ENCODE results near the gene HTR6.

Gene HTR6

DNA sequence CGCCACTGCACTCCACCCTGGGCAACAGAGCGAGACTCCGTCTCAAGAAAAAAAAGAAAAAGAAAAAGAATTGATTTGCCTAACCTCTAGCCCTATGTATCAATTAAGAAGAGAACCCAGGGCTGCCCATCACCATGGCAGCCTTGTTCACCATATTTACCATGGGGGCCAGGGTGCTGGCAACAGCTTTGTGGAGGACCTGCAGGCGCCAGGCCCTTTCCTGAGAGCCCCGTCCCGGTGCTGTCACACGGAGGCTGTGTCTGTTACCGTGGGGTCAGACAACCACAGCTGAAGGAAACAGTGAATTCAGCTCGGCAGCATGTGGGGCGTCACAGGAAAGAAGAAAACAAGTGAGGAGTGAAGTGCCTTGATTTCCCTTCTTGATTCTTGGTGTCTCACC is 27.1 kb upstream of the HTR6 start:
- TF ChIP-seq ZBTB7A (IDR thresholded peaks at IDR 0.05; ENCODE audit: low read depth) (no peak), TAF1 (IDR thresholded peaks at IDR 0.05; ENCODE audit: low read depth) (no peak), YY1 (IDR thresholded peaks at IDR 0.05; ENCODE audit: low read depth) (no peak), RAD21 (IDR thresholded peaks at IDR 0.05; ENCODE audit: low read depth) (no peak), EGR1 (IDR thresholded peaks at IDR 0.05) (no peak), EP300 (IDR thresholded peaks at IDR 0.05; ENCODE audit: borderline replicate concordance) (no peak), CEBPB (IDR thresholded peaks at IDR 0.05) (no peak), TEAD4 (IDR thresholded peaks at IDR 0.05) (no peak), CREB1 (IDR thresholded peaks at IDR 0.05; ENCODE audit: low read depth) (no peak), TCF12 (IDR thresholded peaks at IDR 0.05; ENCODE audit: low read depth) (no peak), NFIC (IDR thresholded peaks at IDR 0.05) (no peak), FOXM1 (IDR thresholded peaks at IDR 0.05; ENCODE audit: borderline replicate concordance, low read depth) (no peak)
- TF ChIP-seq, protein P1, sequence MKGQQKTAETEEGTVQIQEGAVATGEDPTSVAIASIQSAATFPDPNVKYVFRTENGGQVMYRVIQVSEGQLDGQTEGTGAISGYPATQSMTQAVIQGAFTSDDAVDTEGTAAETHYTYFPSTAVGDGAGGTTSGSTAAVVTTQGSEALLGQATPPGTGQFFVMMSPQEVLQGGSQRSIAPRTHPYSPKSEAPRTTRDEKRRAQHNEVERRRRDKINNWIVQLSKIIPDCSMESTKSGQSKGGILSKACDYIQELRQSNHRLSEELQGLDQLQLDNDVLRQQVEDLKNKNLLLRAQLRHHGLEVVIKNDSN (IDR thresholded peaks at IDR 0.05): no peak
- TF ChIP-seq, protein P2, sequence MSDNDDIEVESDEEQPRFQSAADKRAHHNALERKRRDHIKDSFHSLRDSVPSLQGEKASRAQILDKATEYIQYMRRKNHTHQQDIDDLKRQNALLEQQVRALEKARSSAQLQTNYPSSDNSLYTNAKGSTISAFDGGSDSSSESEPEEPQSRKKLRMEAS (IDR thresholded peaks at IDR 0.05): no peak
- TF ChIP-seq, protein P3, sequence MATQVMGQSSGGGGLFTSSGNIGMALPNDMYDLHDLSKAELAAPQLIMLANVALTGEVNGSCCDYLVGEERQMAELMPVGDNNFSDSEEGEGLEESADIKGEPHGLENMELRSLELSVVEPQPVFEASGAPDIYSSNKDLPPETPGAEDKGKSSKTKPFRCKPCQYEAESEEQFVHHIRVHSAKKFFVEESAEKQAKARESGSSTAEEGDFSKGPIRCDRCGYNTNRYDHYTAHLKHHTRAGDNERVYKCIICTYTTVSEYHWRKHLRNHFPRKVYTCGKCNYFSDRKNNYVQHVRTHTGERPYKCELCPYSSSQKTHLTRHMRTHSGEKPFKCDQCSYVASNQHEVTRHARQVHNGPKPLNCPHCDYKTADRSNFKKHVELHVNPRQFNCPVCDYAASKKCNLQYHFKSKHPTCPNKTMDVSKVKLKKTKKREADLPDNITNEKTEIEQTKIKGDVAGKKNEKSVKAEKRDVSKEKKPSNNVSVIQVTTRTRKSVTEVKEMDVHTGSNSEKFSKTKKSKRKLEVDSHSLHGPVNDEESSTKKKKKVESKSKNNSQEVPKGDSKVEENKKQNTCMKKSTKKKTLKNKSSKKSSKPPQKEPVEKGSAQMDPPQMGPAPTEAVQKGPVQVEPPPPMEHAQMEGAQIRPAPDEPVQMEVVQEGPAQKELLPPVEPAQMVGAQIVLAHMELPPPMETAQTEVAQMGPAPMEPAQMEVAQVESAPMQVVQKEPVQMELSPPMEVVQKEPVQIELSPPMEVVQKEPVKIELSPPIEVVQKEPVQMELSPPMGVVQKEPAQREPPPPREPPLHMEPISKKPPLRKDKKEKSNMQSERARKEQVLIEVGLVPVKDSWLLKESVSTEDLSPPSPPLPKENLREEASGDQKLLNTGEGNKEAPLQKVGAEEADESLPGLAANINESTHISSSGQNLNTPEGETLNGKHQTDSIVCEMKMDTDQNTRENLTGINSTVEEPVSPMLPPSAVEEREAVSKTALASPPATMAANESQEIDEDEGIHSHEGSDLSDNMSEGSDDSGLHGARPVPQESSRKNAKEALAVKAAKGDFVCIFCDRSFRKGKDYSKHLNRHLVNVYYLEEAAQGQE (IDR thresholded peaks at IDR 0.05; ENCODE audit: low read depth): no peak

DNA sequence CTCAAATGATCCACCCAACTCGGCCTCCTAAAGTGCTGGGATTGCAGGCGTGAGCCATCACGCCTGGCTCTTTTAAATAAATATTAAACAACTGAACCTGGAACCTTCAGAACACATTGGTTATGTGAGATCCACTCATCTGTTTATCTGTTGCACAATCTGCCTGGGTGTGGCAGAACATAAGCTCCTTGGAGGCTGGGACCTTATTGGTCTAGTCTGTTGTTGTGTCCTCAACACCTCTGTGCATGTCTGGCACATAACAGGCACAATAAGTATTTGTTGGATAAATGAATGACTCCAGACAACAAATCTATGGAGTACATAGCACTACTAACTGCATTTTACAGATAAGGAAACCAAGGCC is 24.7 kb upstream of the HTR6 start:
- peak; percentile 82 for TF ChIP-seq CEBPB (IDR thresholded peaks at IDR 0.05)
- TF ChIP-seq, protein P2 (IDR thresholded peaks at IDR 0.05): no peak

DNA sequence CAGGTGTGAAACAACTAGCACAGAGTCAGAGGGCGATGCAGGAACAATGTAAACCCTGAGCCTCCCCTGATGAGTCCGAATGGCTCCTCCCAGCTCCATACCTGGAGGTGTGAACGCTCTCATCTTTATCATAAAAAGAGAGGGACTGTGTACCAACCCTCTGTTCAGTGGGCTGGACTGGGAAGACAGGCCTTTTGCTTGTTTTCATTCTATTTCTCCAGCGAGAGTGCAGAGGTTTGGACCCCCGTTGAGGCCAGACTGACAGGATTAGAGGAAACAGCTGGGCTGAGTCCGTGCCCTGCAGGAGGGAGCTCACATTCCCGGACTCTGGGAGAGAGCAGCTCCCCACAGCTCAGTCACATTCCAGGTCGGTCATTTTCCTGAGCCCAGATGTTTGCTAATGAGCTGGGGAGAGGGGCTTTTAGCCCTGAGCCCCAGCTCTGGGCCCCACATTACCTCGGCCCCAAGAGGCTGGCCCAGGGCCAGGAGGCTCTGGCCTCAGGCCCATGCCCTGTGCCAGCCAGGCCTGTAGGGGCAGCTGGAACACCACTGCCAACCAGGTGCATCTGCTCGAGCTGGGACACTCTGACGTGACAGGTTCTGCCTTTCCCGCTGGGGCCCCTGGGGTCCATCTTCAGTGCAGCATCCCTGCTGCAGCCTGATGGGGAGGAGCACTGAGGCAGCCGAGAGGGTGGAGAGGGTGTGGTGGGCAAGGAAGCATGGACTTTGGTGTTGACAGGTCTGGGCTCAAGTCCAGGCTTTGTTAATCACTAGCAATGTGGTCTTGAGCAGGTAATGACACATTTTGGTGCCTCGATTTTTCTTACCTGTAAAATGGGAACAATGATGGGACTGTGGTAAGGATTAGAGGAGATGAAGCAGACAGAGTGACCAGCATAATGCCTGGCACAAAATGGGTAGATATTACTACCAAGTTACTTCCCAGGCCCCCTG is 24.0 kb upstream of the HTR6 start:
- TF ChIP-seq TCF12 (IDR thresholded peaks at IDR 0.05; ENCODE audit: low read depth) (peak; percentile 58), YY1 (IDR thresholded peaks at IDR 0.05; ENCODE audit: low read depth) (no peak), TEAD4 (IDR thresholded peaks at IDR 0.05) (peak; percentile 66; the same call in 1 of the 2 replicates), CEBPB (IDR thresholded peaks at IDR 0.05) (no peak), NFIC (IDR thresholded peaks at IDR 0.05) (peak; percentile 86), ZBTB7A (IDR thresholded peaks at IDR 0.05; ENCODE audit: low read depth) (peak; percentile 75; the same call in 1 of the 2 replicates)
- TF ChIP-seq, protein P1 (IDR thresholded peaks at IDR 0.05): no peak

DNA sequence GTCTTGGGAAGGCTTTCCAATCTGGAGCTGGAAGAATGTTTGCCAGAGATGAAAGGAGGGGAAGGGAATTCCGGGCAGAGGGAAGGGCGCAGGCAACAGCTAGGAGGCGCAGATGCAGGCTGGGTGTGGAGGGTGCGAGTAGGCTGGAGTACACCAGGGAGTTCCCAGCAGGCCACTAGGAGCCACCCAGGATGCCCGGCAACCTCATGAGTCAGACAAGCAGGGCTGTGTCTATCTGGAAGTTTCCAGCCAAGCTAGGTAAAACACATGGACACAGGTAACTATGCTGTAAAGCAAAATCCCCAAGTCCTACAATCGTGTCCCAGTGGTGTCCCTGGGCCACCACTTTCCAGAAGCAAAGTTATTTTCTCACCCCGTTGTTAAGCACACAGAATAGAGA is 21.6 kb upstream of the HTR6 start:
- no peak for TF ChIP-seq FOXM1 (IDR thresholded peaks at IDR 0.05; ENCODE audit: borderline replicate concordance, low read depth)

DNA sequence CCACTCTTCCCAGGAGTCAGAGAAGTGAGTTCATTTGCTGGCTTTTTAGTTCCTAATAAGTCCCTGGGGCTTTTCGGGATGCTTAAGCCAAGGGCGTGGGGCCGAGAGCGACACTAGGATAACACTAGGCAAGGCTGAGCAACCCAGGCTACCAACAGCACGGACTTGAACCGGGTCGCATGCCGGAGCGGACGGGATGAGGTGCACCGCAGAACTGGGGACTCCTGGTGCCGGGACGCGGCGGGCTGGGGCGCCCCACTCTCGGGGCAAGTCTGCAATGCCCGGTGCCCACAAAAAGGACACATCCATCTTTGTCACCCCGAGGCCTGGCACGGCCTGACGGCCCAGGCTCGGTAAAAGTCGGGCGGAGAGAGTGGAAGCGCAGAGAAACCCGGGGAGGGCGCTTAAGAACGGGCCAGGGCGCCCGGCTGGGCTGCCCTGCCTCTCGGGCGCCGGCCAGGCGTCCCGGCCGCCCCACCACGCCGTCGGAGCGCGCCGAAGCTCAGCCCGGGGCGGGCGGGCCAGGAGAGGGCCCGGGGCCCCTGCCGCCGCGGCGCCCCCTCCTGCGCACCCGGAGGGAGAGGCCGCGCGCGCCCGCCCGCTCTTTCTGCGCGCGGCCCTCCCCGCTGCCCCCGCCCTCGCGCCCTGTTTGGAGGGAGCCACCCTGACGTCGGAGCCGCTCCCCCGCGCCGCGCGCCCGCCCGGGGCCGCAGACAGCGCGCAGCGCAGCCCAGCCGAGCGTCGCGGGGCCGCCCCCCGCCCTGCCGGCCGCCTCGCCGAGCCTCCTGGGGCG is 20.9 kb upstream of the HTR6 start, which contains the start of gene NBL1:
NBL1 (plus strand) TSS at position 710 of the 793 bp plus-strand sequence. CDS start 10,720 bp downstream, outside the sequence.
- no peak for TF ChIP-seq RAD21 (IDR thresholded peaks at IDR 0.05; ENCODE audit: low read depth)
- no peak for TF ChIP-seq NFIC (IDR thresholded peaks at IDR 0.05)
- TF ChIP-seq, protein P2 (IDR thresholded peaks at IDR 0.05): peak; percentile 44; the same call in 1 of the 2 replicates

DNA sequence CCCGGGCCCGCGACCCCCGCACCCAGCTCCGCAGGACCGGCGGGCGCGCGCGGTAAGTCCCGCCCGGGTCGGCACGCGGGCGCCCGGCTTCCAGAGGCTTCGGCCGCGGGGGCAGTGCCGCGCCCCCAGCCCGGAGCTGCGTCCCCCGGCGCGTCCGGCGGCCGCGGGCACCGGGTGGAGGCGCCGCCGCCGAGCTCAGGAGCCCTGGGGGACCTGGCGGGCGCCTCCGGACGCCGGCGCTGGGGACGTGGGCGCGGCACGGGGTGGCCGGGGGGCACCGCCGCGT is 20.3 kb upstream of the HTR6 start:
- TF ChIP-seq, protein P2 (IDR thresholded peaks at IDR 0.05): peak; percentile 7; the same call in 1 of the 2 replicates
- TF ChIP-seq EGR1 (IDR thresholded peaks at IDR 0.05): no peak

DNA sequence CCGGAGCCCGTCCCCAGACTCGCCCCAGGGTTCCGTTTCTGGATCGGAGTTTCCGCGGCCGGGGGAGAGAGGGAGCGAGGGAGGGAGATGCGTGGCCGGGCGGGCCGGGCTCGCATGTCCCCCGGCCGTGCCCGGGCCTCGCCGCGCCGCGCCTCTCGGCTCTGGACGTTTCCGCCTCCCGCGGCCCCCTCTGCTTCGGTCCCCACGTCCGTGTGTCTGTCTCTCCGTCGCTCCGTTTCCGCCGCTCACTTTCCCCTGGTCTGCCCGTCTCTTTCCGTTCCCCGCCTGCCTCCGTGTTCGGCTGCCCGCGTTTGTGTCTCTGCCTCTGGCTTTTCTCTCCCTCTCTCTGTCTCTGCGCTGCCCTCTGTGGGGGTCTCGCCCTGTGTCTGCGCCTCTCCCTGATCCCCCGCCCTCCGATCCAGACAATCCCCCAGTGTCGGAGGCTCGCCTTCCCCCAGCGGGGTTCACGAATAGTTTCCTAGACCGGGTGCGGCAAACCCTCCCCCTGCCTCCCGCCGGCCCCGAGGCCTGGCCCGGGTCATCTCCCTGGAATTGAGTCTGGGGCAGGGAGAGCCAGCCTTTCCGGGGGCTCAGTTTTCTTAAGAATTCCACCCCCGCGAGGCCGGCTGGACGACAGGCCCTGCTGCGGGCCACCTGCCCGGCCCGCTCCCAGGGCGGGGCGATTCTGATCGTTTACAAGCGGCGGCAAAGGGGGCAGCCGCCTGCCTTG is 19.8 kb upstream of the HTR6 start:
- no peak for TF ChIP-seq TEAD4 (IDR thresholded peaks at IDR 0.05)
- peak; percentile 54; the same call in 1 of the 2 replicates for TF ChIP-seq ZBTB7A (IDR thresholded peaks at IDR 0.05; ENCODE audit: low read depth)
